Hypothalamus (tissue), 51 donors: Measurements from ENCODE around the gene TSPAN17.
"Not testable (repeated sequence)": the region's sequence is repeated elsewhere in the genome, so short reads cannot be mapped to it uniquely, and the experiment has no call there.

Experiments used
- DNase-seq, 51 donors: peaks; one replicate each; lab custom pipeline; 2025; lab: John Stamatoyannopoulos, UW

The TSPAN17 gene, protein sequence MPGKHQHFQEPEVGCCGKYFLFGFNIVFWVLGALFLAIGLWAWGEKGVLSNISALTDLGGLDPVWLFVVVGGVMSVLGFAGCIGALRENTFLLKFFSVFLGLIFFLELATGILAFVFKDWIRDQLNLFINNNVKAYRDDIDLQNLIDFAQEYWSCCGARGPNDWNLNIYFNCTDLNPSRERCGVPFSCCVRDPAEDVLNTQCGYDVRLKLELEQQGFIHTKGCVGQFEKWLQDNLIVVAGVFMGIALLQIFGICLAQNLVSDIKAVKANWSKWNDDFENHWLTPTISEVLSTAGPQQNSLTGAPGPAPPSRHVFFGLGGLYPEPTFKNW

GRCh38 chr5:176647030-176647842 lies at the start of gene TSPAN17:
Gene TSPAN17 (plus strand): TSS chr5:176647484. CDS start chr5:176647616, 132 bp downstream.
- peak; percentile 44 to 100 (median 99) for DNase-seq

DNA sequence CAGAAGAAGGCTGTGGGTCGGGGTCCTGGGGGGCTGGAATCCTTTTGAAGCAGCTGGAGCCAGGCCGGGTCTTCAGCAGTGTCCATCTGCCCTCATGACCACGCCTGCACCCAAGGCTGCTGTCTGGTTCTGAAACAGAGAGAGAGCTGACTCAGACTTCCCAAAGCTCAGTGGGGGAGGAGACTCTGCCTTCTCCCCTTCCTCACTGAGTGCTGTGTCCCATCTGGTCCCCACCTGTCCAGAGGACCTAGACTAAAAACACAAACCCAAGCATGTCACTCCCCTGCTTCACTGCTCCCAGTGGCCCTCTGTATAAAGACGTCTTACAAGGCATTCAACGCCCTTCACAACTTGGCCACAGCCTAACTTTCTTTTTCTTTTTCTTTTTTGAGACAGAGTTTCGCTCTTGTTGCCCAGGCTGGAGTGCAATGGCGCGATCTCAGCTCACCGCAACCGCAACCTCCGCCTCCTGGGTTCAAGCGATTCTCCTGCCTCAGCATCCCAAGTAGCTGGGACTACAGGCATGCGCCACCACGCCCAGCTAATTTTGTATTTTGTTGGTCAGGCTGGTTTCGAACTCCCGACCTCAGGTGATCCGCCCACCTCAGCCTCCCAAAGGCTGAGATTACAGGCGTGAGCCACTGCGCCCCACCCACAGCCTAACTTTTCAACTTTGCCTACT lies 47.4 kb upstream of the TSPAN17 start:
- DNase-seq: not testable (repeated sequence)

DNA sequence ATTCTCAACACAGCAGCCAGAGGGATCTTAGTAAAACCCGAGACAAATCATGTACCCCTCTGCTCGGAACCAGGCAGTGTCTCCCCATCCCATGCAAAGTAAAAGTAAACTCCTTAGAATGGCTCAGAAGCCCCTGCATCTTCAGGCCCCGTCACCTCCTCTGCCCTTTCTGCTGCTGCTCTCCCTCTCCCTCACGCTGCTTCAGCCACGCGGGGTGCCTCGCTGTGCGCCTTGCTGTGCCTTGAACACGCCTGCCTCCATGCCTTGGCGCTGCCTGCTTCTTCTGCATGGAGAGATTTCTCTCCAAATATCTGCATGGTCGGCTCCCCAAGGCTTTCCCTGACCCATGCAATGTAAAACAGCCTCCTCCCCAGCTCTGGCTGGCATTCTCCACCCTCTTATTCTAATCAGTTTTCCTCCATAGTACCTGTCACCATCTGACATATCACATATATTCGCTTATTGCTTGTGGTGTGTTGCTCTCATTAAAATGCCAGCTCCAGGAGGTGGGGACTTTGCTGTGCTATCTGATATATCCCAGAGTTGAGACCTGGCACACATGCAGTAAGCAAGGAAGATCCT lies 45.3 kb upstream of the TSPAN17 start:
- DNase-seq: no peak

DNA sequence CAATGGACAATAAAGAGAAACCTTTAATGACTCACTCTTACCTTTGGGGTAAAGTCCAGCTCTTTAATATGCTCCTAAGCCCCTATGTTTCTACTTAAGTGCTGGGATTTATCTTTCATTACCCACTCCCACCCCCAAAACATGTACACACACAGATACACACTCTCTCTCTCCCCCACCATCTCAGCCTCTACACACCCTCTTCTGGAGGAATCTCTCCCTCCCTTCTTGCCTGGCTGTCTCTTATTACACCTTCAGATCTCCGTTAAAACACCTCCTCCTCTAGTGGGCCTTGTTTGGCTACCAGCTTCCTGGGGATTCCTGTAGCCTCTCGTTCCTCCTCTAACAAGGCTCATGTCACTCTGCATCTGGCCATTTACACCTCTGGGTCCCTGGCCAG lies 44.2 kb upstream of the TSPAN17 start:
- no peak for DNase-seq

- no peak for DNase-seq
Measured at GRCh38 chr5:176606032-176606431, 41.3 kb upstream of the TSPAN17 start.

GRCh38 chr5:176606875-176607274 lies 40.4 kb upstream of the TSPAN17 start:
- DNase-seq: no peak

- no peak for DNase-seq
Measured at GRCh38 chr5:176608142-176608705, 39.1 kb upstream of the TSPAN17 start.

- DNase-seq: peak in 7 of 51 donors; percentile 4 to 40 (median 25)
Measured at GRCh38 chr5:176608937-176609723, 38.2 kb upstream of the TSPAN17 start.

- DNase-seq: peak in 28 of 51 donors; percentile 6 to 76 (median 40)
Measured at GRCh38 chr5:176609724-176610434, 37.4 kb upstream of the TSPAN17 start, which contains the start of gene GPRIN1. Gene GPRIN1 (minus strand): TSS chr5:176610156. CDS start chr5:176599834, 10,322 bp downstream.

- DNase-seq: no peak
Measured at GRCh38 chr5:176610435-176610773, 36.9 kb upstream of the TSPAN17 start.

DNA sequence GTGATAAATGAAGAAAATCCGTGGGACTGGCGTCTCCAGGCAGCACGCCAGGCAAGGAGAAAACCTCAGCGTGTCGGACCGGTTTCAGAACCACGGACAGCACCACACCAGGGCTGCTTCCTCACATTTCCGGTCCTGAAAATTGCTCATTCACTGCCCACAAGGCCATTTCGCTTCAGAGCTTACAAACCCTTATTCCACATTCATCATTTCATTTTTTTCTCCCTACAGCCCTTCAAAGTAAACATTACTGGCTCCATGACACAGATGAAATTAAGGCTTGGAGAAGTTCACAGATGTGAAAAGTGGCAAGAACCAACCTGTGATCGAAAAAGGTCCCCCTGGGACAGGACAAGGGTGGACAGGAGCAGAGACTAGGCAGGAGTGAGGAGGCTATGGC lies 35.8 kb upstream of the TSPAN17 start:
- DNase-seq: peak in 22 of 51 donors; percentile 10 to 49 (median 26)

DNA sequence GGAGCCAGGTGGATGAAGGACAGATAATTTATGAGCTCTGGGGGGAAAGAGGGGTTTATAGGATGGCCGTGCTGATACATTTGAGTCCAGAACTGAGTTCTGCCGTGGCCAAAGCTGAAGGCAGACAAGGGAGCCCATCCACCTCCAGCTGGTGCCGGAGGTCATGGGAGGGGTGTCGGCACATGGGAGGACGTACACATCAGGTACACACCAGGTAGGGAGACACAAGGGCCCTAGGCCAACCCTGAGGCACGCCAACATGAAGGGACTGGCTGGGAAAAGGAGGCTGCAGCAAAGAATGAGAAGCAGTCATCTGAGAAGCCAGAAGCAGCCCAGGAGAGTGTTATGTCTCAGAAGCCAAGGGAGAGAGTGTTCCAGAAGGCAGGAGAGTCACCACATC lies 35.3 kb upstream of the TSPAN17 start:
- DNase-seq: no peak

DNA sequence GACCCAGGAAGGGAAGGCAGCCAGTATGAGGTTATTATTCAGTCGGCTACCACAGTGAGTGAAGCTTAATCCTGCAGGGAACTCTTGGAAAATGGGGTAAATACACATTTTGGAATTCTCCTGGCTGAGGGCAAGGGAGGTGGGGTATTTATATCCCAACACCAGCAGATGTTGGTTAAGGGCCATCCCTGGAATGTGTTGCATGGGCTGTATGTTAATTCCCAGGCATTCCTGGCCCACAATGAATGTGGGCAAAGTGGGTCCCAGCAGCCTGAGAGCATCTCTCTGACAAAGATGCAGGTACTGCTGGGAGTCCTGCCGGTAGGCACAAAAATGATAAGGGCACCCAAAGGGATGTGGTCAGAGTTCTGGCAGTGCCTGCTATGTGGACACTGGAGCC lies 34.4 kb upstream of the TSPAN17 start:
- no peak for DNase-seq

DNA sequence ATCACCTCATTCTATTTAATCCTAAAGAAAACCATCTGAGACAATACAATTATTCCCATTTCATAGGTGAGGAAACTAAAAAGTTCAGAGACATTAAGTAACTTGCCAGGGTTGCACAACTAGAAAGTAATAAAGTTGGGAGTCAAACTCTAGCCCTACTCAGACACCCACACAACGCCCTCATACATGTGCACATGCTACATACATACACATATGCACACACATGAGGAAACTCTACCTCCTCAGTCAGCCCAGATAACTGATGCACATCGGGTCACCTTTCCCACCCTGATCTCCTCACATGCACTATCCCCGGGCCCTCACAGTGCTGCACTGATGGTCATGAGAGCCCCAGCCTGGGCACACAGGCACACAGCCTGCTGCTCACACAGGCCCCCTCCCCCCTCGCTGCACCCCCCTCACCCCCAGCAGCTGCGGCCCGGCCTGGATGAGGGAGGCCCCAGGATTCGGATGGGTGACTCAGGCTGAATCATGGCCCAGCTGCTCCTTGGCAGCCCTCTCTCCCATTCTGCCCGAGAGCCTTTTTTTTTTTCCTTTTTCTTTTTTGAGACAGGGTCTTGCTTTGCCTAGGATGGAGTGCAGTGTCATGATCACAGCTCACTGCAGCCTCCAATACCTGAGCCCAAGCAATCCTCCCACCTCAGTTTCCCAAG lies 32.3 kb upstream of the TSPAN17 start:
- peak in 1 of 51 donors; percentile 12 for DNase-seq

DNA sequence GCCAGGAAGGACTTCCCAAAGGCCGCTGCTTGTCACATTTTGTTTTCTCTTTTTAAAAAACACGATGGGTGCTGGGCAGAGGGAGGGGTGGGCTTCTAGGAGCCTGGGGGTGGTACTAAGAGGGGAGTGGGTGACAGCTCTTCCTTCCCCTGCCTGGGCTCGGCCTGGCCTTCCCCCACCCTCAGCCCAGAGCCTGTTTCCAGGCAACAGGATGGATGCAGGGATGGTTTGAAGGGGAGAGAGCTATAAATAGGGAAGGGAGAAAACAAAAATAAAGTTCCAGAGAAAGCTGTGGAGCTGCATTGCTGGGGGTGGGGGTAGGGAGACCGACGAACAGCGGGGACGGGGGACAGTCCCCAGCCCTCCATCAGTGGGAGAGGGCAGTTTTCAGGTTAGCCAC lies 30.8 kb upstream of the TSPAN17 start:
- DNase-seq: no peak

GRCh38 chr5:176618783-176619182 lies 28.5 kb upstream of the TSPAN17 start:
- peak in 1 of 51 donors; percentile 53 for DNase-seq

DNA sequence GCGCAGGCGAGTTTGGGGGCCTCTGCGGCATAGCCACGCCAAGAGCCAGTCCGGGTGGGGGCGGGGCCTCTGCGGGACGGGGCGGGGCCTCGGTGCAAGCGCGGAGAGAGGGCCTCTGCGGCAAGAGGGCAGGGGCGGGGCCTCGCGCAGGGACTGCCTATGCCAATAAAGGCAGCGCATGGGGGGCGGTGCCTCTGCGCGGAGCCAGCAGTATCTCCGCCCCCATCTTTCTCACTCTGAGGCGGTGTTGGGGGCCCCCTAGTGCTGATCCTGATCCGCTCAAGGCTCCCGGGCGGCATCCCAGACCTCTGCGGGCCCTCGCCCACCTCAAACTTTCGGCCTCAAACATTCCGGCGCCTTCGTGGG lies 28.1 kb upstream of the TSPAN17 start:
- DNase-seq: peak in 44 of 51 donors; percentile 16 to 89 (median 68)

- DNase-seq: peak in 1 of 51 donors; percentile 14
Measured at GRCh38 chr5:176619569-176620332, 27.5 kb upstream of the TSPAN17 start.
